Measurements from ENCODE around the gene EBI3. TPM values are rescaled to one million over a fixed set of nuclear protein-coding genes. Genes with fewer than 3 reads are reported as not detected.
"Not testable (repeated sequence)": the region's sequence is repeated elsewhere in the genome, so short reads cannot be mapped to it uniquely, and the experiment has no call there.

Gene EBI3
- total RNA-seq, 4 donors from 2014 or later = 0.38 to 1.7 (median 0.85) TPM; not detected in 1

DNA sequence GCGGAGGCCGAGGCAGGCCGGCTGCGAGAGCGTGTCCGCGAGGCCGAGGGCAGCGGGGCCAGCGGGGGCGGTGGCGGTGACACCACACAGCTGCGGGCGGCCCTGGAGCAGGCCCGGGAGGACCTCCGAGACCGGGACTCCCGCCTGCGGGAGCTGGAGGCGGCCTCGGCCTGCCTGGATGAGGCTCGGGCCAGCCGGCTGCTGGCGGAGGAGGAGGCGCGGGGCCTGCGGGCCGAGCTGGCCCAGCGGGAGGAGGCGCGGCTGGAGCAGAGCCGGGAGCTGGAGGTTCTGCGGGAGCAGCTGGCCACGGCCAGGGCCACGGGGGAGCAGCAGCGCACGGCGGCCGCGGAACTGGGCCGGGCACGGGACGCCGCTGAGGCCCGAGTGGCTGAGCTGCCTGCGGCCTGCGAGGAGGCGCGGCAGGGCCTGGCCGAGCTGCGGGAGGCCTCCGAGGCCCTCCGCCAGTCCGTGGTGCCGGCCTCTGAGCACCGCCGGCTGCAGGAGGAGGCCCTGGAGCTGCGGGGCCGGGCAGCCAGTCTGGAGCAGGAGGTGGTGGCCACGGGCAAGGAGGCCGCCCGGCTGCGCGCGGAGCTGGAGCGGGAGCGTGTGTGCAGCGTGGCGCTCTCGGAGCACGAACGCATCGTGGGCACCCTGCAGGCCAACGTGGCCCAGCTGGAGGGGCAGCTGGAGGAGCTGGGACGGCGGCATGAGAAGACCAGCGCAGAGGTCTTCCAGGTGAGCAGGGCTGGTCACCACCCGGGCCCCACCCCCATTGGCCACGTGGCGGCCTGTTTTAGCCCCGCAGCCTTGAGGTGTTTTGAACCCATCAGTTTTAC lies 11.7 kb upstream of the EBI3 start:
- in situ Hi-C loops (cut with MboI; ENCODE audit: low sequenced_read_pairs in 4 of 4) = no loop called here
- no peak for ATAC-seq

GRCh38 chr19:4218523-4218922 lies 10.8 kb upstream of the EBI3 start:
- H3K9me3 ChIP-seq; intact Hi-C loops (cut with DNase I; ENCODE audit: low total_unique reads); H3K4me3 ChIP-seq; in situ Hi-C loops (cut with MboI; ENCODE audit: low sequenced_read_pairs in 4 of 4); H3K27me3 ChIP-seq; DNase-seq; H3K4me1 ChIP-seq; H3K36me3 ChIP-seq; H3K27ac ChIP-seq; ATAC-seq: not testable (repeated sequence)

More for the DNA sequence above, 11.7 kb upstream of the EBI3 start:
- Histone ChIP-seq H3K4me3 (no peak overlapping the region), H3K4me1 (no peaks in the 10 kb centered on the region), H3K27ac (no peak overlapping the region), H3K36me3 (no peaks in the 10 kb centered on the region), H3K27me3 (peaks cover 0 to 4% (median 0%) of the 10 kb centered on the region in 3 donors), H3K9me3 (no peaks in the 10 kb centered on the region)
- intact Hi-C loops (cut with DNase I; ENCODE audit: low total_unique reads) = no loop called here
- TF ChIP-seq CTCF (IDR thresholded peaks at IDR 0.05 in 4 of 5, conservative IDR thresholded peaks at IDR 0.05 in 1 of 5) (no peak), POLR2A (IDR thresholded peaks at IDR 0.05) (no peak)
- no peak for DNase-seq

GRCh38 chr19:4220188-4220587 lies 9.1 kb upstream of the EBI3 start:
- DNase-seq (no peak), ATAC-seq (no peak)
- H3K27ac ChIP-seq = no peak overlapping the region
- in situ Hi-C loops (cut with MboI; ENCODE audit: low sequenced_read_pairs in 4 of 4) (no loop called here), intact Hi-C loops (cut with DNase I; ENCODE audit: low total_unique reads) (no loop called here)
- H3K27me3 ChIP-seq = no peaks in the 10 kb centered on the region
- no peaks in the 10 kb centered on the region for H3K36me3 ChIP-seq
- no peak overlapping the region for H3K4me3 ChIP-seq
- H3K9me3 ChIP-seq = no peaks in the 10 kb centered on the region
- TF ChIP-seq POLR2A (IDR thresholded peaks at IDR 0.05) (no peak), CTCF (IDR thresholded peaks at IDR 0.05 in 4 of 5, conservative IDR thresholded peaks at IDR 0.05 in 1 of 5) (no peak)
- H3K4me1 ChIP-seq = no peaks in the 10 kb centered on the region

- Histone ChIP-seq H3K27ac (no peak overlapping the region), H3K4me3 (no peak overlapping the region), H3K9me3 (no peaks in the 10 kb centered on the region), H3K4me1 (no peaks in the 10 kb centered on the region), H3K27me3 (peaks cover 7 to 18% (median 11%) of the 10 kb centered on the region in 3 donors), H3K36me3 (no peaks in the 10 kb centered on the region)
- DNase-seq = no peak
- no peak for TF ChIP-seq CTCF (IDR thresholded peaks at IDR 0.05 in 4 of 5, conservative IDR thresholded peaks at IDR 0.05 in 1 of 5)
- TF ChIP-seq POLR2A (IDR thresholded peaks at IDR 0.05) = no peak
- intact Hi-C loops (cut with DNase I; ENCODE audit: low total_unique reads) = no loop called here
- in situ Hi-C loops (cut with MboI; ENCODE audit: low sequenced_read_pairs in 4 of 4) = no loop called here
- no peak for ATAC-seq
Measured at GRCh38 chr19:4224470-4224869, 4.9 kb upstream of the EBI3 start.

GRCh38 chr19:4225885-4226284 lies 3.4 kb upstream of the EBI3 start:
- ATAC-seq (no peak), DNase-seq (no peak)
- Histone ChIP-seq H3K4me1 (no peaks in the 10 kb centered on the region), H3K36me3 (no peaks in the 10 kb centered on the region), H3K9me3 (no peaks in the 10 kb centered on the region), H3K4me3 (no peak overlapping the region), H3K27me3 (peaks cover 21 to 32% (median 26%) of the 10 kb centered on the region in 3 donors), H3K27ac (no peak overlapping the region)
- TF ChIP-seq POLR2A (IDR thresholded peaks at IDR 0.05) (no peak), CTCF (IDR thresholded peaks at IDR 0.05 in 4 of 5, conservative IDR thresholded peaks at IDR 0.05 in 1 of 5) (no peak)
- intact Hi-C loops (cut with DNase I; ENCODE audit: low total_unique reads) (no loop called here), in situ Hi-C loops (cut with MboI; ENCODE audit: low sequenced_read_pairs in 4 of 4) (no loop called here)
